H1 (cell line): ENCODE results near the gene MCL1. TPM values are rescaled to one million over a fixed set of nuclear protein-coding genes. Genes with fewer than 3 reads are reported as not detected.

Experiments used
- CTCF ChIA-PET: fragments of 300-600 bp; sonication (Branson Sonifier 250); formaldehyde crosslinking; loops from one replicate; lab custom pipeline; 2021; ENCODE audit not compliant: partially characterized antibody; lab: Charles Lee
- POLR2A ChIA-PET: fragments of 300-600 bp; sonication (Branson Sonifier 250); formaldehyde crosslinking; loops from one replicate; lab custom pipeline; 2021; ENCODE audit warnings: inconsistent platforms; ENCODE audit not compliant: partially characterized antibody; lab: Charles Lee
- DNase-seq, 2 experiments: peaks; one replicate each; pipeline versions ENCODE4 v3.0.0 to v3.0.0-alpha.2; 2010 to 2022; ENCODE audit warnings: low spot score in 2 of 2, low read depth in 1 of 2, mixed read lengths in 1 of 2
- FAIRE-seq: peaks from 2 replicates; lab custom pipeline; 2011; peaks lifted over from hg19 to GRCh38; lab: Jason Lieb, UNC
- H2AFZ ChIP-seq: 2 replicates; pipeline ENCODE4 v1.8.1; 2012; ENCODE audit warnings: low read length, inconsistent platforms
- H2AK5ac ChIP-seq: 2 replicates; pipeline ENCODE4 v1.6.1; 2013; ENCODE audit warnings: low read depth, low read length
- H2BK120ac ChIP-seq: replicated peaks from 2 replicates; pipeline ENCODE3; 2013; ENCODE audit warnings: low read depth, low read length, inconsistent platforms
- H2BK12ac ChIP-seq: 2 replicates; pipeline ENCODE4 v1.6.1; 2013; ENCODE audit warnings: low read depth, low read length
- H2BK15ac ChIP-seq: 2 replicates; pipeline ENCODE4 v1.6.1; 2013; ENCODE audit warnings: low read length
- H2BK20ac ChIP-seq: 2 replicates; pipeline ENCODE4 v1.6.1; 2013; ENCODE audit warnings: low read length
- H2BK5ac ChIP-seq: 2 replicates; pipeline ENCODE4 v1.6.1; 2013; ENCODE audit warnings: low read depth, low read length
- H3K14ac ChIP-seq: 2 replicates; pipeline ENCODE4 v1.6.1; 2013; ENCODE audit warnings: inconsistent platforms; ENCODE audit not compliant: insufficient read length
- H3K18ac ChIP-seq: 2 replicates; pipeline ENCODE4 v1.6.1; 2013; ENCODE audit warnings: low read length; ENCODE audit errors: extremely low read depth
- H3K23ac ChIP-seq: 2 replicates; pipeline ENCODE4 v1.6.1; 2013; ENCODE audit warnings: inconsistent platforms; ENCODE audit not compliant: insufficient read length
- H3K23me2 ChIP-seq: 2 replicates; pipeline ENCODE4 v1.6.1; 2013; ENCODE audit warnings: low read depth, low read length
- H3K27ac ChIP-seq: 2 replicates; pipeline ENCODE4 v1.6.1; 2011; ENCODE audit warnings: low read depth, low read length, inconsistent platforms
- H3K27me3 ChIP-seq, 4 experiments: replicated peaks in 1 of 4; 1 replicate in 1 of 4; 2 replicates in 3 of 4; pipeline versions ENCODE4 v1.6.1 to v1.8.1; 2011 to 2013; ENCODE audit warnings: low read length in 3 of 4, mild to moderate bottlenecking in 3 of 4, inconsistent platforms in 2 of 4, mixed read lengths in 2 of 4, moderate library complexity in 1 of 4; ENCODE audit not compliant: control insufficient read depth in 3 of 4, insufficient read depth in 3 of 4; ENCODE audit errors: extremely low read depth in 1 of 4
- H3K36me3 ChIP-seq, 4 experiments: 2 replicates each; pipeline versions ENCODE4 v1.6.1 to v1.8.1; 2011 to 2013; ENCODE audit warnings: mild to moderate bottlenecking in 4 of 4, low read length in 3 of 4, moderate library complexity in 2 of 4, control low read depth in 1 of 4, inconsistent platforms in 1 of 4; ENCODE audit not compliant: insufficient read depth in 4 of 4, control insufficient read depth in 2 of 4
- H3K4ac ChIP-seq: replicated peaks from 2 replicates; pipeline ENCODE3; 2013; ENCODE audit warnings: low read length, low read depth, mixed read lengths, inconsistent platforms; ENCODE audit not compliant: insufficient read length
- H3K4me1 ChIP-seq, 4 experiments: replicated peaks in 1 of 4; 1 replicate in 1 of 4; 2 replicates in 3 of 4; pipeline versions ENCODE4 v1.6.1 to v1.8.1; 2011 to 2013; ENCODE audit warnings: low read length in 3 of 4, inconsistent platforms in 2 of 4, mixed read lengths in 1 of 4; ENCODE audit not compliant: insufficient read depth in 4 of 4, control insufficient read depth in 3 of 4
- H3K4me2 ChIP-seq, 2 experiments: 2 replicates each; pipeline versions ENCODE4 v1.6.1 to v1.8.1; 2011 to 2013; ENCODE audit warnings: low read depth in 2 of 2, low read length in 2 of 2, control low read depth in 1 of 2, inconsistent platforms in 1 of 2, mild to moderate bottlenecking in 1 of 2; ENCODE audit not compliant: insufficient read depth in 1 of 2
- H3K4me3 ChIP-seq, 4 experiments: fragments of 200-600, 300-600 bp in 1 of 4; sonication (generic), shearing (Covaris generic), sonication (Bioruptor Twin) in 1 of 4; 2 replicates each; pipeline versions ENCODE4 v1.5.1 to v1.8.1; 2011 to 2016; ENCODE audit warnings: low read length in 4 of 4, low read depth in 3 of 4, control low read depth in 2 of 4, inconsistent platforms in 2 of 4, mild to moderate bottlenecking in 2 of 4, mixed read lengths in 1 of 4, moderate library complexity in 1 of 4; ENCODE audit not compliant: insufficient read depth in 2 of 4; ENCODE audit errors: extremely low read depth in 1 of 4
- H3K56ac ChIP-seq: replicated peaks from 2 replicates; pipeline ENCODE3; 2013; ENCODE audit warnings: low read depth, mild to moderate bottlenecking, mixed read lengths, low read length, inconsistent platforms; ENCODE audit not compliant: insufficient read length
- H3K79me1 ChIP-seq: 2 replicates; pipeline ENCODE4 v1.6.1; 2013; ENCODE audit warnings: low read depth, low read length, control low read depth
- H3K79me2 ChIP-seq, 2 experiments: 2 replicates each; pipeline versions ENCODE4 v1.6.1 to v1.8.1; 2012 to 2013; ENCODE audit warnings: low read length in 2 of 2, mild to moderate bottlenecking in 2 of 2, inconsistent platforms in 1 of 2; ENCODE audit not compliant: insufficient read depth in 2 of 2, control insufficient read depth in 1 of 2
- H3K9ac ChIP-seq, 4 experiments: replicated peaks in 1 of 4; 1 replicate in 1 of 4; 2 replicates in 3 of 4; pipeline versions ENCODE4 v1.6.1 to v1.8.1; 2011 to 2013; ENCODE audit warnings: low read depth in 3 of 4, low read length in 3 of 4, control low read depth in 2 of 4, mild to moderate bottlenecking in 2 of 4, moderate library complexity in 2 of 4, inconsistent platforms in 1 of 4; ENCODE audit errors: extremely low read depth in 1 of 4
- H3K9me3 ChIP-seq, 2 experiments: 2 replicates each; pipeline versions ENCODE4 v1.6.1 to v1.8.1; 2012 to 2013; ENCODE audit warnings: mild to moderate bottlenecking in 2 of 2, moderate library complexity in 2 of 2, control low read depth in 1 of 2, inconsistent platforms in 1 of 2, low read depth in 1 of 2, low read length in 1 of 2, mixed read lengths in 1 of 2; ENCODE audit not compliant: insufficient read depth in 2 of 2
- H4K20me1 ChIP-seq, 2 experiments: replicated peaks in 1 of 2; 2 replicates each; pipeline versions ENCODE3 to v1.8.1; 2011 to 2013; ENCODE audit warnings: inconsistent platforms in 2 of 2, low read length in 2 of 2, mild to moderate bottlenecking in 1 of 2; ENCODE audit not compliant: insufficient read depth in 2 of 2, control insufficient read depth in 1 of 2
- H4K5ac ChIP-seq: 2 replicates; pipeline ENCODE4 v1.6.1; 2013; ENCODE audit warnings: low read length, low read depth, mixed read lengths, inconsistent platforms; ENCODE audit not compliant: insufficient read length
- H4K8ac ChIP-seq: 2 replicates; pipeline ENCODE4 v1.8.0; 2013; ENCODE audit warnings: mild to moderate bottlenecking, moderate library complexity, low read length, inconsistent platforms; ENCODE audit not compliant: insufficient read depth; ENCODE audit errors: extremely low read depth
- H4K91ac ChIP-seq: replicated peaks from 2 replicates; pipeline ENCODE3; 2013; ENCODE audit warnings: low read length, mixed read lengths, inconsistent platforms; ENCODE audit not compliant: insufficient read length
- EP300 ChIP-seq, 2 experiments: IDR thresholded peaks; 1 replicate in 1 of 2; 2 replicates in 1 of 2; pipeline ENCODE4 v1.6.1; 2011 to 2012; ENCODE audit warnings: low read depth in 2 of 2, low read length in 2 of 2, mild to moderate bottlenecking in 2 of 2, borderline replicate concordance in 1 of 2, inconsistent platforms in 1 of 2, moderate library complexity in 1 of 2
- FOSL1 ChIP-seq: IDR thresholded peaks from 2 replicates; pipeline ENCODE4 v1.6.1; 2011; ENCODE audit warnings: mild to moderate bottlenecking, low read depth, low read length, moderate library complexity; ENCODE audit not compliant: insufficient read depth
- SIRT6 ChIP-seq: IDR thresholded peaks from one replicate; pipeline ENCODE4 v1.7.1; 2012; ENCODE audit warnings: low read length, inconsistent platforms
- WGBS, 2 experiments: shearing (Covaris generic) in 1 of 2; methylation state at CpG; one replicate each; pipeline versions ENCODE4 v1.1.6 to v1.1.7; 2013 to 2015; ENCODE audit warnings: low lambda C conversion rate in 2 of 2, mixed read lengths in 2 of 2, inconsistent platforms in 1 of 2, low coverage in 1 of 2, missing lambda C conversion rate in 1 of 2; ENCODE audit not compliant: insufficient replicate concordance in 2 of 2, insufficient coverage in 1 of 2, insufficient read length in 1 of 2; ENCODE audit errors: extremely low coverage in 1 of 2, missing lambda C conversion rate in 1 of 2; 5-methylcytosine and 5-hydroxymethylcytosine counted together
- polyA plus RNA-seq, 7 experiments: library from polyadenylated mRNA; depleted of rRNA in 3 of 7; stranded (reverse) in 5 of 7; unstranded in 2 of 7; fragments of >200 nt in 5 of 7; fragments of 200-250 nt in 2 of 7; gene quantifications; 1 replicate in 5 of 7; 2 replicates in 1 of 7; 4 replicates in 1 of 7; pipeline versions ENCODE4 v1.2.1 to v1.2.3, GENCODE V29; 2011 to 2013; ENCODE audit warnings: missing spikeins in 2 of 7, mixed read lengths in 2 of 7
- total RNA-seq: library from RNA; stranded (reverse); fragmentation: NEBNext Ultra II Directional; extraction: Animal tissue kit (Norgen Biotek cat#: 25700); gene quantifications from 2 replicates; pipeline ENCODE4 v1.2.1, GENCODE V29; 2021

MCL1 gene
- total and polyA plus RNA-seq, 2 of the 8 experiments (the other 6 are each of a cell fraction or from before 2014, with no cell fraction given) = 61.1 to 218 TPM

- no peak overlapping the region for H4K5ac ChIP-seq
- H3K4me3 ChIP-seq = no peak overlapping the region
- no peak overlapping the region for H3K56ac ChIP-seq
- FAIRE-seq = no peak
- no peak overlapping the region for H2AK5ac ChIP-seq
- no peak overlapping the region for H3K4me2 ChIP-seq
- H3K4me1 ChIP-seq = peaks cover 0 to 8% (median 2%) of the 10 kb centered on the region in 4 experiments; a peak in 3 of 7 replicates
- H2BK15ac ChIP-seq = no peak overlapping the region
- peaks cover under 1 to 25% (median 3%) of the 10 kb centered on the region in 4 experiments; a peak in 4 of 8 replicates for H3K36me3 ChIP-seq
- no peak overlapping the region for H2BK5ac ChIP-seq
- ChIA-PET POLR2A (interaction anchor here (2.7 to 43.5 kb wide), 4 partner anchors 8 to 41 kb away, joined by 13 to 1380 read pairs (median 70); partner anchors contain the start of genes ADAMTSL4, ENSA and MCL1), CTCF (interaction anchor here (1.1 to 17.6 kb wide), 3 partner anchors 10 to 62 kb away, joined by 3 to 210 read pairs (median 50); no protein-coding TSS in a partner anchor)
- H3K23ac ChIP-seq = no peak overlapping the region
- H4K8ac ChIP-seq = no peak overlapping the region
- WGBS, 2 experiments = 95% methylated on average over 4 of the region's 4 CpGs; no CpG with 5 or more reads in 1 of the 2 experiments
- H4K91ac ChIP-seq = no peak overlapping the region
- no peak overlapping the region for H3K4ac ChIP-seq
- H3K79me1 ChIP-seq = no peaks in the 10 kb centered on the region
- H3K18ac ChIP-seq = no peak overlapping the region
- no peak for DNase-seq
- H4K20me1 ChIP-seq = no peaks in the 10 kb centered on the region
- no peak overlapping the region for H3K27ac ChIP-seq
- no peak overlapping the region for H2BK120ac ChIP-seq
- H3K14ac ChIP-seq = no peak overlapping the region
- H2BK12ac ChIP-seq = no peak overlapping the region
- no peaks in the 10 kb centered on the region for H3K79me2 ChIP-seq
- H2AFZ ChIP-seq = no peak overlapping the region
- no peaks in the 10 kb centered on the region for H3K23me2 ChIP-seq
- no peaks in the 10 kb centered on the region for H3K27me3 ChIP-seq
- no peaks in the 10 kb centered on the region for H3K9me3 ChIP-seq
- no peak overlapping the region for H2BK20ac ChIP-seq
- no peak overlapping the region for H3K9ac ChIP-seq
- no peak for TF ChIP-seq FOSL1
- TF ChIP-seq EP300 (IDR thresholded peaks at IDR 0.05; ENCODE audit: borderline replicate concordance in 1 of 2, low read depth in 2 of 2, low read length in 2 of 2) = no peak
- no peak for TF ChIP-seq SIRT6
Measured at GRCh38 chr1:150610576-150610975, 31.2 kb upstream of the MCL1 start.
